Measurements from ENCODE around the gene SCARF1.

The SCARF1 gene

GRCh38 chr17:1627182-1627981 lies 18.1 kb downstream of the SCARF1 start:
- no peak for DNase-seq

GRCh38 chr17:1626333-1626732 lies 19.2 kb downstream of the SCARF1 start:
- DNase-seq = no peak

- no peak for DNase-seq
Observed at GRCh38 chr17:1625581-1625980, 20.0 kb downstream of the SCARF1 start.

- no peak for DNase-seq
Observed at GRCh38 chr17:1625053-1625452, 20.5 kb downstream of the SCARF1 start.

- no peak for DNase-seq
Observed at GRCh38 chr17:1624650-1625049, 20.9 kb downstream of the SCARF1 start.

GRCh38 chr17:1623057-1623630 lies 22.4 kb downstream of the SCARF1 start:
- no peak for DNase-seq

GRCh38 chr17:1621273-1621954 lies 24.1 kb downstream of the SCARF1 start:
- DNase-seq = no peak

GRCh38 chr17:1620486-1620885 lies 25.0 kb downstream of the SCARF1 start:
- DNase-seq = no peak

GRCh38 chr17:1617620-1618174 lies 27.8 kb downstream of the SCARF1 start:
- no peak for DNase-seq

GRCh38 chr17:1616101-1616500 lies 29.4 kb downstream of the SCARF1 start:
- no peak for DNase-seq

- no peak for DNase-seq
Observed at GRCh38 chr17:1612400-1612799, 33.1 kb downstream of the SCARF1 start.

GRCh38 chr17:1611715-1612114 lies 33.8 kb downstream of the SCARF1 start:
- DNase-seq = no peak

GRCh38 chr17:1608676-1609075 lies 36.9 kb downstream of the SCARF1 start:
- no peak for DNase-seq

GRCh38 chr17:1607971-1608320 lies 37.6 kb downstream of the SCARF1 start:
- no peak for DNase-seq

- no peak for DNase-seq
Observed at GRCh38 chr17:1606352-1606985, 39.1 kb downstream of the SCARF1 start.

- no peak for DNase-seq
Observed at GRCh38 chr17:1605681-1606351, 39.7 kb downstream of the SCARF1 start.

GRCh38 chr17:1604831-1605528 lies 40.6 kb downstream of the SCARF1 start:
- DNase-seq = no peak

- no peak for DNase-seq
Observed at GRCh38 chr17:1601571-1601970, 44.0 kb downstream of the SCARF1 start.

- DNase-seq = no peak
Observed at GRCh38 chr17:1598399-1599095, 47.0 kb downstream of the SCARF1 start.

GRCh38 chr17:1597861-1598342 lies 47.6 kb downstream of the SCARF1 start:
- no peak for DNase-seq

- DNase-seq = no peak
Observed at GRCh38 chr17:1593630-1593931, 52.0 kb downstream of the SCARF1 start.
